Measurements from ENCODE around the gene POLG. TPM values are rescaled to one million over a fixed set of nuclear protein-coding genes. Genes with fewer than 3 reads are reported as not detected.

POLG gene
- total RNA-seq, 3 donors from 2014 or later = 59.4 to 73.7 (median 66.0) TPM

DNA sequence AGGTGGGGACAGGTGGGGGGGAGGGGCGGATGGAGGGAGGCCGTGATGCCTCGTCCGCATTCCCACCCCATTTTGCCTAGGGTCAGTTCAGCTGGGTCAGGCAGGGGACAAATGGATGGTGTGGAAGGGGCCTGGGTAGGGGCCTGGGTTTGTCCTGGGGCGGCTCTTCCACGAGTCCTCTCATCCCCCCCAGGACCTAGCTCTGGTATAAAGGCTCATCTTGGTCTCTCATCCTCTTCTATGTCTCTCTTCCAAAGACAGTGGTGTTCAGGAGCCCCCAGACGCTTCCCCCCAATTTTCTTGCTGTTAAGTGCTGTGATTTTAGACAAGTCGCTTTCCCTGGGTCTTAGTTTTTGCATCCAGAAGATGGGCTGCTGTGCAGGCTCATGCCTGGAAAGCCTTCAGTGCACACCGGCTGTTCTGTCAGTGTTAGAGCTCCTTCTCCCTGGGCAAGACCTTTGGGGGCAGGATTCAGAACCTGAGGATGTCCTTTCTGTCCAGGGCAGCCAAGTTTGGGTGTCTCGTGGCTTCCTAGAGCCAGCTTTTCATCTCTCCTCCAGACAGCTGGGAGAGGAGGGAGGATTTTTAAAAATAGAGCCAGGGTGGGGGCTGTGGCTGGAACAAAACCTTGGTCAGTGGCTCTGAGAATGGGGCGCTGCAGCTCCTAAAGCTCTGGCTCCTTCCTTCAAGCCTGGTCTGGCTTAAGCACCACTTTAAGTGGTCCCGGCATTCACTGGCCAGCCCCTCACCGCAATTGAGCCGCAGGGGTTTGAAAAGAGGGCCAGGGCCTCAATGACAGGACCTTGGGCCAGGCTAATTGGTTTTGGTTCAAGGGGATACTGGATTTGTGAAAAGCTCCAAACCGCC lies 37.7 kb upstream of the POLG start:
- no peak for ATAC-seq
- H3K9me3 ChIP-seq = no peaks in the 10 kb centered on the region
- H3K4me3 ChIP-seq = no peak overlapping the region
- no peaks in the 10 kb centered on the region for H3K36me3 ChIP-seq (ENCODE audit: low read depth)
- no peak for TF ChIP-seq CTCF (IDR thresholded peaks at IDR 0.05)
- DNase-seq = no peak
- intact Hi-C loops (cut with DNase I, micrococcal nuclease) = no loop called here
- peaks cover 9% of the 10 kb centered on the region for H3K4me1 ChIP-seq (ENCODE audit: low read depth)

DNA sequence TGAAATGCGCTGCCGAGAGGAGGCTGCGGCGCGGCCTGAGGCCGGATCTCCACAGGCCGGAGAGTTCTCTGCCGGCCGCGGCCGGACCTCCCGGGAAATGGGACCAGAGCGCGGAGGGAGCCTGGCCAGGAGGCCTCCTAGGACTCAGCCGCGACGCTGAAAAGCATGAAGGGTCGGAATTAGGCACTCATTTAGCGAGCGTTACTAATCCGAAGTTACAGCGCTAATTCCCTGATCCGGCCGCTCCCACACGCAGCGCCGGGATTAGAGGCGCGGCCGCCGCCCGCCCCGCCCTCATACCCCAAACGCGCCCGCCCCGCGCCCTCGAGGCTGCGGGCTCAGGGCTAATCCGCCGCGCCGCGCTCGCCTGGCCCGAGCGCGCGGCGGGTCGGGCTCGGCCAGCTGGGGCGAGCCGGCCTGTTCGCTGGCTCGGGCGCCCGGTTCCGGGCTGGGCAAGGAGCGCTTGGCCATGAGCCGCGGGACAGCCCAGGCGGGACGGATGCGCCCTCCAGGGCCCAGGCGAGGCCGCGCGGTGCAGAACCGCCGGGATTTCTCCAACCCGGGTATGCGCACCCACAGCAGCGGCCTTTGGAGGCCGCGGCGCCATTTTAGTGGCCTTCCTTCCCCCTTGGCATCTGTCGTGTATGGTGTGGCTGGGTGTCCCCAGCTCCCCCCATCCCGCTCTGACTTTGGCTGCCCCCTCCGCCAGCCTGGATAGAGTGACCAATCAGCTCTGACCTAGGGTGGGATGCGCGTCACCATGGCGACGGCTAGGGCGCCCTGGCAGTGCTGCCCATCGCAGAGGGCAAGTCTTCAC lies 36.8 kb upstream of the POLG start:
- no peak for TF ChIP-seq CTCF (IDR thresholded peaks at IDR 0.05)
- H3K36me3 ChIP-seq (ENCODE audit: low read depth) = no peaks in the 10 kb centered on the region
- ATAC-seq = peak; percentile 48
- H3K4me3 ChIP-seq = no peak overlapping the region
- peaks cover 9% of the 10 kb centered on the region for H3K4me1 ChIP-seq (ENCODE audit: low read depth)
- no peak for DNase-seq
- H3K9me3 ChIP-seq = no peaks in the 10 kb centered on the region
- intact Hi-C loops (cut with DNase I, micrococcal nuclease) = no loop called here

DNA sequence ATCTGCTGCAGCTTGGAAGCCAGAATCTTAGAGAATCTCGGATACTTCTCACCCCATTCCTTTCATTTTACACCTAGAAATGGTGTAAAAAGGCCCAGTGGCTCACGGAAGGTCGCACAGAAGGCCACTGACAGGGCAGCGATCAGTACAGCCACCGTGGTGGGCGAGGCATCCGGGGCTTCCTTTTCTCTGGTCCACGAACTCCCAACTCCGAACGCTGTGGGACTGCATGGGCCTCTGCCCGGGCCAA lies 36.3 kb upstream of the POLG start:
- Histone ChIP-seq H3K9me3 (no peaks in the 10 kb centered on the region), H3K4me1 (ENCODE audit: low read depth) (peaks cover 9% of the 10 kb centered on the region), H3K36me3 (ENCODE audit: low read depth) (no peaks in the 10 kb centered on the region), H3K4me3 (no peak overlapping the region)
- no peak for TF ChIP-seq CTCF (IDR thresholded peaks at IDR 0.05)
- ATAC-seq = no peak
- no peak for DNase-seq
- intact Hi-C loops (cut with DNase I, micrococcal nuclease) = no loop called here

GRCh38 chr15:89370120-89370977 lies 35.7 kb upstream of the POLG start:
- TF ChIP-seq CTCF (IDR thresholded peaks at IDR 0.05) = no peak
- Histone ChIP-seq H3K4me1 (ENCODE audit: low read depth) (peaks cover 9% of the 10 kb centered on the region), H3K9me3 (no peaks in the 10 kb centered on the region), H3K4me3 (no peak overlapping the region), H3K36me3 (ENCODE audit: low read depth) (no peaks in the 10 kb centered on the region)
- intact Hi-C loops (cut with DNase I, micrococcal nuclease) = no loop called here
- no peak for DNase-seq
- ATAC-seq = no peak

GRCh38 chr15:89369341-89369947 lies 34.8 kb upstream of the POLG start:
- ATAC-seq (no peak), DNase-seq (no peak)
- no peak overlapping the region for H3K4me3 ChIP-seq
- H3K36me3 ChIP-seq (ENCODE audit: low read depth) = no peaks in the 10 kb centered on the region
- peaks cover 9% of the 10 kb centered on the region for H3K4me1 ChIP-seq (ENCODE audit: low read depth)
- intact Hi-C loops (cut with DNase I, micrococcal nuclease) = no loop called here
- no peaks in the 10 kb centered on the region for H3K9me3 ChIP-seq
- TF ChIP-seq CTCF (IDR thresholded peaks at IDR 0.05) = no peak

All from mucosa of descending colon (tissue), 3 donors.